CD4-positive, alpha-beta T cell treated with Interleukin-4 for 4 hours (primary cell): ENCODE measurements around the gene ROPN1L.
A peak's percentile ranks its signal among the peaks of the same experiment; 100 is the strongest.

Experiments
- DNase-seq: peaks from one replicate; pipeline ENCODE4 v3.0.0-alpha.2; 2020

ROPN1L gene

GRCh38 chr5:10431415-10431814, 10.3 kb upstream of the ROPN1L start:
- DNase-seq, result no peak

- no peak for DNase-seq
Measured at GRCh38 chr5:10432059-10433008, 9.3 kb upstream of the ROPN1L start.

- no peak for DNase-seq
Measured at GRCh38 chr5:10434392-10434791, 7.3 kb upstream of the ROPN1L start.

- no peak for DNase-seq
Measured at GRCh38 chr5:10438301-10438700, 3.4 kb upstream of the ROPN1L start.

- no peak for DNase-seq
Measured at GRCh38 chr5:10439692-10440091, 2.0 kb upstream of the ROPN1L start.

- DNase-seq, result no peak
Measured at GRCh38 chr5:10440367-10440990, 1.2 kb upstream of the ROPN1L start.

GRCh38 chr5:10441992-10442435, 335 bp downstream of the ROPN1L start:
- DNase-seq, result no peak

GRCh38 chr5:10442576-10442975, 897 bp downstream of the ROPN1L start:
- no peak for DNase-seq

GRCh38 chr5:10445352-10445751, 3.7 kb downstream of the ROPN1L start:
- peak; percentile 46 for DNase-seq

- DNase-seq, result no peak
Measured at GRCh38 chr5:10446490-10446889, 4.8 kb downstream of the ROPN1L start.

GRCh38 chr5:10447041-10447440, 5.4 kb downstream of the ROPN1L start:
- DNase-seq, result no peak

- DNase-seq, result no peak
Measured at GRCh38 chr5:10448754-10449360, 7.2 kb downstream of the ROPN1L start.

- DNase-seq, result no peak
Measured at GRCh38 chr5:10451137-10451824, 9.6 kb downstream of the ROPN1L start.

- peak; percentile 63 for DNase-seq
Measured at GRCh38 chr5:10452768-10453331, 11.2 kb downstream of the ROPN1L start.

- no peak for DNase-seq
Measured at GRCh38 chr5:10453545-10453944, 11.9 kb downstream of the ROPN1L start.

- no peak for DNase-seq
Measured at GRCh38 chr5:10454591-10455276, 13.1 kb downstream of the ROPN1L start.

- DNase-seq, result no peak
Measured at GRCh38 chr5:10455277-10455670, 13.6 kb downstream of the ROPN1L start.

- no peak for DNase-seq
Measured at GRCh38 chr5:10456583-10457420, 15.1 kb downstream of the ROPN1L start.

GRCh38 chr5:10457682-10458574, 16.2 kb downstream of the ROPN1L start:
- DNase-seq, result no peak
